NB4 (cell line): Measurements from ENCODE around the gene NCF4.

Experiments used
- DNase-seq: peaks from one replicate; pipeline ENCODE4 v3.0.0; 2010; ENCODE audit warnings: low read depth
- H3K4me3 ChIP-seq: one replicate; pipeline ENCODE4 v1.5.1; 2011; ENCODE audit warnings: mild to moderate bottlenecking, low read depth, low read length, moderate library complexity
- CTCF ChIP-seq: IDR thresholded peaks from one replicate; pipeline ENCODE4 v1.5.1; 2012; ENCODE audit warnings: low read depth, low read length
- MAX ChIP-seq: IDR thresholded peaks from 2 replicates; pipeline ENCODE4 v1.6.1; 2011; ENCODE audit warnings: low read depth, low read length
- MYC ChIP-seq: IDR thresholded peaks from 2 replicates; pipeline ENCODE4 v1.6.1; 2011; ENCODE audit warnings: low read depth, low read length
- POLR2A ChIP-seq: IDR thresholded peaks from 2 replicates; pipeline ENCODE4 v1.6.1; 2011; ENCODE audit warnings: mild to moderate bottlenecking; ENCODE audit not compliant: insufficient read length; ENCODE audit errors: extremely low read depth

Gene NCF4

GRCh38 chr22:36902143-36902926, 41.5 kb downstream of the NCF4 start:
- no peak for TF ChIP-seq MAX
- TF ChIP-seq MYC = no peak
- TF ChIP-seq CTCF = no peak
- no peak for TF ChIP-seq POLR2A
- DNase-seq = no peak
- H3K4me3 ChIP-seq = no peak overlapping the region

GRCh38 chr22:36904260-36904880, 43.6 kb downstream of the NCF4 start:
- no peak for DNase-seq
- H3K4me3 ChIP-seq = no peak overlapping the region
- TF ChIP-seq CTCF (peak; percentile 4), MAX (no peak)

- TF ChIP-seq MAX (no peak), CTCF (no peak), POLR2A (no peak), MYC (no peak)
- H3K4me3 ChIP-seq = no peak overlapping the region
Measured at GRCh38 chr22:36907253-36908195, 46.7 kb downstream of the NCF4 start.

GRCh38 chr22:36910461-36910860, 49.7 kb downstream of the NCF4 start:
- no peak overlapping the region for H3K4me3 ChIP-seq
- TF ChIP-seq POLR2A (no peak), MAX (no peak), MYC (no peak), CTCF (no peak)
- no peak for DNase-seq

More at GRCh38 chr22:36907253-36908195, 46.7 kb downstream of the NCF4 start:
- DNase-seq = no peak

GRCh38 chr22:36911887-36912661, 51.3 kb downstream of the NCF4 start:
- DNase-seq = no peak
- no peak overlapping the region for H3K4me3 ChIP-seq
- TF ChIP-seq MYC (no peak), MAX (no peak), CTCF (no peak), POLR2A (no peak)
